HG02642 (cell line): ENCODE data around the gene KAZN.
"Not testable (repeated sequence)": the region's sequence is repeated elsewhere in the genome, so short reads cannot be mapped to it uniquely, and the experiment has no call there.

ENCODE experiments used
- ATAC-seq: cut with Tn5 transposase; IDR thresholded peaks from one replicate; pipeline ENCODE4 v1.9.1; 2021; ENCODE audit warnings: mild to moderate bottlenecking; ENCODE audit not compliant: unreplicated experiment, poor library complexity

Gene KAZN

GRCh38 chr1:15128520-15129313 lies 530.2 kb downstream of the KAZN start:
- ATAC-seq: peak; percentile 71

- no peak for ATAC-seq
Observed at GRCh38 chr1:15129944-15130343, 531.5 kb downstream of the KAZN start.

GRCh38 chr1:15130607-15131006 lies 532.1 kb downstream of the KAZN start:
- no peak for ATAC-seq

- no peak for ATAC-seq
Observed at GRCh38 chr1:15132965-15133364, 534.5 kb downstream of the KAZN start.

- no peak for ATAC-seq
Observed at GRCh38 chr1:15134285-15134684, 535.8 kb downstream of the KAZN start.

GRCh38 chr1:15135604-15136003 lies 537.1 kb downstream of the KAZN start:
- not testable (repeated sequence) for ATAC-seq

GRCh38 chr1:15137809-15138208 lies 539.3 kb downstream of the KAZN start:
- no peak for ATAC-seq

- ATAC-seq: no peak
Observed at GRCh38 chr1:15139654-15140350, 541.3 kb downstream of the KAZN start.

- no peak for ATAC-seq
Observed at GRCh38 chr1:15141935-15142539, 543.6 kb downstream of the KAZN start.

GRCh38 chr1:15145327-15145726 lies 546.8 kb downstream of the KAZN start:
- no peak for ATAC-seq

GRCh38 chr1:15146142-15146680 lies 547.7 kb downstream of the KAZN start:
- ATAC-seq: no peak

GRCh38 chr1:15146971-15147376 lies 548.5 kb downstream of the KAZN start:
- ATAC-seq: no peak

- ATAC-seq: no peak
Observed at GRCh38 chr1:15148004-15148403, 549.5 kb downstream of the KAZN start.

- ATAC-seq: no peak
Observed at GRCh38 chr1:15148475-15148874, 550.0 kb downstream of the KAZN start.

- ATAC-seq: no peak
Observed at GRCh38 chr1:15148941-15149340, 550.5 kb downstream of the KAZN start.

GRCh38 chr1:15150376-15150775 lies 551.9 kb downstream of the KAZN start:
- ATAC-seq: no peak

- no peak for ATAC-seq
Observed at GRCh38 chr1:15151377-15151806, 552.9 kb downstream of the KAZN start.

GRCh38 chr1:15151871-15152270 lies 553.4 kb downstream of the KAZN start:
- ATAC-seq: no peak

GRCh38 chr1:15152318-15153183 lies 554.1 kb downstream of the KAZN start:
- no peak for ATAC-seq

- ATAC-seq: no peak
Observed at GRCh38 chr1:15153184-15153841, 554.8 kb downstream of the KAZN start, which contains the start of gene TMEM51. TMEM51 (plus strand) TSS chr1:15153747; CDS start chr1:15215088, 61,341 bp downstream.
